PFSK-1 (cell line): ENCODE data around the gene FGF8.

ENCODE experiments used
- FOXP2 ChIP-seq: optimal IDR thresholded peaks from 2 replicates; pipeline ENCODE3; 2011; ENCODE audit warnings: borderline replicate concordance, control low read depth, inconsistent platforms; ENCODE audit not compliant: insufficient read depth; ENCODE audit errors: extremely low read length, extremely low read depth
- POLR2AphosphoS5 ChIP-seq: IDR thresholded peaks from 2 replicates; pipeline ENCODE4 v1.6.1; 2012; ENCODE audit warnings: low read depth, mild to moderate bottlenecking, control low read depth, low read length, moderate library complexity
- REST ChIP-seq, 2 experiments: IDR thresholded peaks; 2 replicates each; pipeline versions ENCODE4 v1.6.1 to v1.8.0; 2011 to 2012; ENCODE audit warnings: low read depth in 2 of 2, low read length in 2 of 2, control low read depth in 1 of 2, inconsistent platforms in 1 of 2, mild to moderate bottlenecking in 1 of 2, moderate library complexity in 1 of 2; ENCODE audit not compliant: insufficient read depth in 1 of 2
- SIN3A ChIP-seq: IDR thresholded peaks from 2 replicates; pipeline ENCODE4 v1.6.1; 2012; ENCODE audit warnings: mild to moderate bottlenecking, low read length, moderate library complexity, borderline replicate concordance; ENCODE audit not compliant: insufficient read depth
- TAF1 ChIP-seq: IDR thresholded peaks from 2 replicates; pipeline ENCODE4 v1.6.1; 2012; ENCODE audit warnings: low read length, control low read depth, borderline replicate concordance; ENCODE audit not compliant: insufficient read depth

Gene FGF8

GRCh38 chr10:101759309-101760247, 16.3 kb downstream of the FGF8 start:
- TF ChIP-seq FOXP2 (no peak), TAF1 (no peak), REST (IDR thresholded peaks at IDR 0.05; ENCODE audit: insufficient read depth in 1 of 2, low read depth in 2 of 2, low read length in 2 of 2) (no peak), POLR2AphosphoS5 (no peak), SIN3A (no peak)

GRCh38 chr10:101758858-101759257, 17.1 kb downstream of the FGF8 start:
- TF ChIP-seq REST (IDR thresholded peaks at IDR 0.05; ENCODE audit: insufficient read depth in 1 of 2, low read depth in 2 of 2, low read length in 2 of 2) (no peak), FOXP2 (no peak), TAF1 (no peak), SIN3A (no peak), POLR2AphosphoS5 (no peak)

- TF ChIP-seq FOXP2 (no peak), POLR2AphosphoS5 (no peak), REST (IDR thresholded peaks at IDR 0.05; ENCODE audit: insufficient read depth in 1 of 2, low read depth in 2 of 2, low read length in 2 of 2) (no peak), SIN3A (no peak), TAF1 (no peak)
These were observed 23.7 kb downstream of the FGF8 start for GRCh38 chr10:101752241-101752640.

GRCh38 chr10:101749047-101750016, 26.6 kb downstream of the FGF8 start:
- TF ChIP-seq SIN3A (no peak), TAF1 (no peak), POLR2AphosphoS5 (no peak), FOXP2 (no peak), REST (IDR thresholded peaks at IDR 0.05; ENCODE audit: insufficient read depth in 1 of 2, low read depth in 2 of 2, low read length in 2 of 2) (no peak)
